Measurements from ENCODE around the gene RAD51B.

DNA sequence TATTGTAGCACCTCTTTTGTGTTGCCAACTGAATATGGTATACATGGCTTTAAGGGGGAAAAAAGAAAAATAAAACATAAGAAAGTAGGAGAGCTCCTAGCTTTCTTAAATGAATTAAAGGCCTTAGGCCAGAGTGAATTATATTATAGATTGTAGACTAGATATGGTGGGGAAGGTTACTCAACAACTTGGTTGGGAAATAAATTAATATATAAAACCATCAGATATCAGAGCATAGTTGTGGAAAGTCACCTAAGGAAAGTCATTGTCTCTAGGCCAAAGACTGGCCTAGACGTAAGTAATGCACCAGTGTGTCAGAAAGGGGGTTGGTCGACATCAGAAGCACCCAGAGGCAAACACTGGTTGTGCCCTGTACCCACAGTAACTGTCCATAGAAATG lies 391.8 kb downstream of the RAD51B start:
- TF ChIP-seq, protein P1, sequence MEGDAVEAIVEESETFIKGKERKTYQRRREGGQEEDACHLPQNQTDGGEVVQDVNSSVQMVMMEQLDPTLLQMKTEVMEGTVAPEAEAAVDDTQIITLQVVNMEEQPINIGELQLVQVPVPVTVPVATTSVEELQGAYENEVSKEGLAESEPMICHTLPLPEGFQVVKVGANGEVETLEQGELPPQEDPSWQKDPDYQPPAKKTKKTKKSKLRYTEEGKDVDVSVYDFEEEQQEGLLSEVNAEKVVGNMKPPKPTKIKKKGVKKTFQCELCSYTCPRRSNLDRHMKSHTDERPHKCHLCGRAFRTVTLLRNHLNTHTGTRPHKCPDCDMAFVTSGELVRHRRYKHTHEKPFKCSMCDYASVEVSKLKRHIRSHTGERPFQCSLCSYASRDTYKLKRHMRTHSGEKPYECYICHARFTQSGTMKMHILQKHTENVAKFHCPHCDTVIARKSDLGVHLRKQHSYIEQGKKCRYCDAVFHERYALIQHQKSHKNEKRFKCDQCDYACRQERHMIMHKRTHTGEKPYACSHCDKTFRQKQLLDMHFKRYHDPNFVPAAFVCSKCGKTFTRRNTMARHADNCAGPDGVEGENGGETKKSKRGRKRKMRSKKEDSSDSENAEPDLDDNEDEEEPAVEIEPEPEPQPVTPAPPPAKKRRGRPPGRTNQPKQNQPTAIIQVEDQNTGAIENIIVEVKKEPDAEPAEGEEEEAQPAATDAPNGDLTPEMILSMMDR (conservative IDR thresholded peaks at IDR 0.05) = no peak
- TF ChIP-seq ZFX (IDR thresholded peaks at IDR 0.05) = no peak

Data from C4-2B (cell line).